UCSD-AML1 (cell line): ENCODE measurements around the gene CLTCL1.

Experiments
- DNase-seq: peaks from one replicate; lab custom pipeline; 2025; ENCODE audit not compliant: unreplicated experiment; lab: John Stamatoyannopoulos, UW

Gene CLTCL1

GRCh38 chr22:19253143-19253542 lies 38.4 kb downstream of the CLTCL1 start:
- DNase-seq = no peak

GRCh38 chr22:19244600-19245352 lies 46.7 kb downstream of the CLTCL1 start:
- DNase-seq = no peak

GRCh38 chr22:19242699-19243098 lies 48.8 kb downstream of the CLTCL1 start:
- DNase-seq = no peak

GRCh38 chr22:19241593-19241906 lies 50.0 kb downstream of the CLTCL1 start:
- no peak for DNase-seq

GRCh38 chr22:19240813-19241592 lies 50.5 kb downstream of the CLTCL1 start:
- no peak for DNase-seq

- no peak for DNase-seq
These were observed 52.1 kb downstream of the CLTCL1 start for GRCh38 chr22:19239464-19239863.

- DNase-seq = no peak
These were observed 52.6 kb downstream of the CLTCL1 start for GRCh38 chr22:19238900-19239299.

GRCh38 chr22:19235874-19236273 lies 55.6 kb downstream of the CLTCL1 start:
- no peak for DNase-seq

GRCh38 chr22:19234126-19234896 lies 57.2 kb downstream of the CLTCL1 start:
- no peak for DNase-seq

GRCh38 chr22:19233189-19233661 lies 58.3 kb downstream of the CLTCL1 start:
- DNase-seq = no peak

- DNase-seq = no peak
These were observed 58.9 kb downstream of the CLTCL1 start for GRCh38 chr22:19232623-19233022.

GRCh38 chr22:19231986-19232385 lies 59.5 kb downstream of the CLTCL1 start:
- DNase-seq = no peak

GRCh38 chr22:19229600-19229999 lies 61.9 kb downstream of the CLTCL1 start:
- DNase-seq = no peak

- no peak for DNase-seq
These were observed 63.3 kb downstream of the CLTCL1 start for GRCh38 chr22:19228179-19228578.

GRCh38 chr22:19226428-19226827 lies 65.1 kb downstream of the CLTCL1 start:
- DNase-seq = no peak

GRCh38 chr22:19225560-19225959 lies 66.0 kb downstream of the CLTCL1 start:
- DNase-seq = no peak

GRCh38 chr22:19224985-19225384 lies 66.5 kb downstream of the CLTCL1 start:
- no peak for DNase-seq

- no peak for DNase-seq
These were observed 67.0 kb downstream of the CLTCL1 start for GRCh38 chr22:19224557-19224956.

- no peak for DNase-seq
These were observed 67.9 kb downstream of the CLTCL1 start for GRCh38 chr22:19223617-19224016.

GRCh38 chr22:19223110-19223509 lies 68.4 kb downstream of the CLTCL1 start:
- no peak for DNase-seq

- no peak for DNase-seq
These were observed 69.1 kb downstream of the CLTCL1 start for GRCh38 chr22:19222242-19223005.
